Tibial artery (tissue), 4 donors: Measurements from ENCODE around the gene FER.

Experiments
- DNase-seq, 2 donors: peaks; one replicate each; pipeline ENCODE4 v3.0.0-alpha.2; 2019
- H3K27ac ChIP-seq, 2 donors: fragments of 200-600 bp; sonication (generic) in 1 of 2; 1 replicate in 1 of 2; 2 replicates in 1 of 2; pipeline ENCODE4 v1.5.1; 2018 to 2019; ENCODE audit warnings: mild to moderate bottlenecking in 1 of 2
- H3K27me3 ChIP-seq, 2 donors: fragments of 200-600 bp; sonication (generic) in 1 of 2; one replicate each; pipeline versions ENCODE4 v1.5.1 to v1.6.0; 2016 to 2019
- H3K36me3 ChIP-seq, 3 donors: fragments of 200-600 bp; sonication (generic) in 2 of 3; one replicate each; pipeline ENCODE4 v1.5.1; 2016 to 2019; ENCODE audit warnings: mild to moderate bottlenecking in 2 of 3
- H3K4me1 ChIP-seq, 4 donors: fragments of 200-600 bp; sonication (generic) in 2 of 4; 1 replicate in 3 of 4; 2 replicates in 1 of 4; pipeline ENCODE4 v1.5.1; 2016 to 2019
- H3K4me3 ChIP-seq, 2 donors: fragments of 200-600 bp; sonication (generic) in 1 of 2; 1 replicate in 1 of 2; 2 replicates in 1 of 2; pipeline ENCODE4 v1.5.1; 2018 to 2019; ENCODE audit warnings: mild to moderate bottlenecking in 2 of 2
- H3K9me3 ChIP-seq, 3 donors: fragments of 200-600 bp; sonication (generic) in 1 of 3; one replicate each; pipeline ENCODE4 v1.5.1; 2016 to 2019
- intact Hi-C: fragments of 100-400 bp; cut with DNase I; formaldehyde crosslinking; loops from one replicate; pipeline ENCODE4 v1.15.0; 2023; ENCODE audit warnings: low total_unique reads
- TF ChIP-seq, protein P1 (sequence below), 2 experiments: fragments of 200-600 bp in 1 of 2; fragments of 450-650 bp in 1 of 2; IDR thresholded peaks; one replicate each; pipeline ENCODE4 v1.5.1; 2017 to 2019; ENCODE audit warnings: antibody characterized with exemption in 2 of 2, mild to moderate bottlenecking in 1 of 2, moderate library complexity in 1 of 2

Gene FER

DNA sequence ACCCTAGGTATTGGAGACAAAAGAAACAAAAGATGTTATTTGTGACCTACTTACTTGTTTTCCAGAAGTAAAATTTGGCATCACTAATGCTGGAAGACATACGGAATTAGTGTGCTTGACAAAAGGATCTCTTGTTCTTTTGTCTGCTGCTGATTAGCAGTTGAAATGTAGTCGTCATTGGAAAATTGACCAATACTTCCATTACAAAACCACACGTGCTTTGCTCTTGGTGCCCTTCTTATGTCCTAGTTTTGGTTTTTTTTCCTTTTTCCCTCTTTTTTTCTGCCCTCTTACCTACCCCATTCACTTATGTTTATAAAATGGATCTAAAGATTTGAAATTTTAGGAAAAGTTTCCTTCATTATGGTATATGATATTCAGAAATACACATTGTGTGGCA is 197.4 kb downstream of the FER start:
- intact Hi-C loops: no loop called here
- TF ChIP-seq, protein P1, sequence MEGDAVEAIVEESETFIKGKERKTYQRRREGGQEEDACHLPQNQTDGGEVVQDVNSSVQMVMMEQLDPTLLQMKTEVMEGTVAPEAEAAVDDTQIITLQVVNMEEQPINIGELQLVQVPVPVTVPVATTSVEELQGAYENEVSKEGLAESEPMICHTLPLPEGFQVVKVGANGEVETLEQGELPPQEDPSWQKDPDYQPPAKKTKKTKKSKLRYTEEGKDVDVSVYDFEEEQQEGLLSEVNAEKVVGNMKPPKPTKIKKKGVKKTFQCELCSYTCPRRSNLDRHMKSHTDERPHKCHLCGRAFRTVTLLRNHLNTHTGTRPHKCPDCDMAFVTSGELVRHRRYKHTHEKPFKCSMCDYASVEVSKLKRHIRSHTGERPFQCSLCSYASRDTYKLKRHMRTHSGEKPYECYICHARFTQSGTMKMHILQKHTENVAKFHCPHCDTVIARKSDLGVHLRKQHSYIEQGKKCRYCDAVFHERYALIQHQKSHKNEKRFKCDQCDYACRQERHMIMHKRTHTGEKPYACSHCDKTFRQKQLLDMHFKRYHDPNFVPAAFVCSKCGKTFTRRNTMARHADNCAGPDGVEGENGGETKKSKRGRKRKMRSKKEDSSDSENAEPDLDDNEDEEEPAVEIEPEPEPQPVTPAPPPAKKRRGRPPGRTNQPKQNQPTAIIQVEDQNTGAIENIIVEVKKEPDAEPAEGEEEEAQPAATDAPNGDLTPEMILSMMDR (IDR thresholded peaks at IDR 0.05): no peak
- H3K9me3 ChIP-seq: no peaks in the 10 kb centered on the region
- H3K4me3 ChIP-seq: no peak overlapping the region
- no peaks in the 10 kb centered on the region for H3K36me3 ChIP-seq
- DNase-seq: no peak
- peaks cover 0 to 5% (median 1%) of the 10 kb centered on the region in 4 donors for H3K4me1 ChIP-seq
- no peaks in the 10 kb centered on the region for H3K27me3 ChIP-seq
- no peak overlapping the region for H3K27ac ChIP-seq

DNA sequence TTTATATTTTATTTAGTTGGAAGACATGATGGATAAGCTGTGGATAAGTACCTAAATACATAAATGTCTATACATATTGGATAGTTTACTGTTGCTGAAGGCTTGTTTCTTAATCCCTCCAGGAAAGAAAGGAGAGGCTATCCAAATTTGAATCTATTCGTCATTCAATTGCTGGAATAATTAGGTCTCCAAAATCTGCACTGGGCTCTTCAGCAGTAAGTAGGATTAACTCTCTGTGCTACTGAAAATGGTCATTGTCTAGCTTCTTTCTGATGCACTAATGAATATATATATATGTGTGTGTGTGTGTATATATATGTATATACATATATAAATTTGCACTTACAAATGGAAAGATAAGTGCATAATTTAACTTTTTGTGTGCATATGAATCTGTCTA is 198.3 kb downstream of the FER start:
- H3K27me3 ChIP-seq: no peaks in the 10 kb centered on the region
- no peak for DNase-seq
- intact Hi-C loops: no loop called here
- H3K4me1 ChIP-seq: peaks cover 0 to 5% (median 1%) of the 10 kb centered on the region in 4 donors
- no peaks in the 10 kb centered on the region for H3K36me3 ChIP-seq
- no peaks in the 10 kb centered on the region for H3K9me3 ChIP-seq
- TF ChIP-seq, protein P1 (IDR thresholded peaks at IDR 0.05): no peak
- no peak overlapping the region for H3K27ac ChIP-seq
- H3K4me3 ChIP-seq: no peak overlapping the region

DNA sequence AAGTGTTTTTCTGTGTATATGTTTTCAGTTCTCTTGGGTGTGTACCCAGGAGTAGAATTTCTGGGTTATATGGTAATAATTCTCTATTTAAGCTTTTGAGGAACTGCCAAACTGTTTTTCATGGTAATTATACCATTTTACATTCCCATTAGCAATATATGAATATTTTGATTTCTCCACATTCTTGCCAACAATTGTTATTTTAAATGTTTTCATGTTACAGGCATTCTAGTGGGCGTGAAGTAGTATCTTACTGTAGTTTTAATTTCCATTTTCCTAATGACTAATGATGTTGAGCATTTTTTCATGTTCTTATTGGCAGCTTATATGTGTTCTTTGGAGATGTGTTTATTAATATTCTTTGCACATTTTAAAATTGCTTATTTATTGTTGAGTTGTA is 199.5 kb downstream of the FER start:
- no peak overlapping the region for H3K27ac ChIP-seq
- H3K4me3 ChIP-seq: no peak overlapping the region
- intact Hi-C loops: no loop called here
- no peaks in the 10 kb centered on the region for H3K9me3 ChIP-seq
- no peaks in the 10 kb centered on the region for H3K36me3 ChIP-seq
- no peaks in the 10 kb centered on the region for H3K27me3 ChIP-seq
- H3K4me1 ChIP-seq: peaks cover 0 to 5% (median 1%) of the 10 kb centered on the region in 4 donors
- no peak for DNase-seq
- TF ChIP-seq, protein P1 (IDR thresholded peaks at IDR 0.05): no peak

DNA sequence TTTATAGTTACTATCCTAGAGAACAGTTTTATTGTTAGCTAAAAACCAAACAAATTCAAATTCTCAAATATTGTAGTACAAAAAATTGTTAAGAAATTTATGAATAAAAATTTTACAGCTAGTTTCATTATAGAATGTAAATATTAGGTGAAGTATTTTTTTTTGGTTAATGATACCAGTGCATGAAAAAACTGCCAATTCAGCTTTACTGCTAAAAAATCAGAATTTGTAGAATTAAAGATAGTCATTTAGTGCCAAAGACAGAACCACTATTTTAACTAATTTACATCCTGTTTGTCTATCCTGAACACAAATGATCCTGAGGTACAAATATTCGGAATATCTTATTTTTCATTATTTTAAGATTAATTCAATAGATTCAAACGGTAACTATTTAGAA is 202.6 kb downstream of the FER start:
- no peak for DNase-seq
- no peaks in the 10 kb centered on the region for H3K4me1 ChIP-seq
- intact Hi-C loops: no loop called here
- no peaks in the 10 kb centered on the region for H3K36me3 ChIP-seq
- no peaks in the 10 kb centered on the region for H3K27me3 ChIP-seq
- no peaks in the 10 kb centered on the region for H3K9me3 ChIP-seq
- TF ChIP-seq, protein P1 (IDR thresholded peaks at IDR 0.05): no peak
- H3K27ac ChIP-seq: no peak overlapping the region
- H3K4me3 ChIP-seq: no peak overlapping the region

DNA sequence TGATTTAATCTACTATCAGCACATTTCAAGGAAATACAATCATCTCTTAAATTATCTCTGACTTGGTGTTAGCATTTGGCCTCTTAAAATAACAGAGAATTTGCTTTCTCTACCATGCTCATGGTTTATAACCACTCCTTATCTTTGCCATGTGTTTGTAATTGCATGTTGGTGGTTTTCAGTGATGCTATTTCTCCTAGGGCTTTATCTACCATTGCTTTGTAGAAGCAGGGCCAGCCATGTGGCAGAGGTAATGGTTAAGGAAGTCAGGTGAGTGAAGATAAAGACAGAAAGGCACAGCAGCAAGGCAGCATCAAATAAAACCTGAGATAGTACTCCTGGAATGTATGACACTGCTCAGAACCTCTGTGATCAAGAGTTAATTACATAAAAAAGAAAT is 206.2 kb downstream of the FER start:
- no peaks in the 10 kb centered on the region for H3K9me3 ChIP-seq
- no peak for DNase-seq
- TF ChIP-seq, protein P1 (IDR thresholded peaks at IDR 0.05): no peak
- no peaks in the 10 kb centered on the region for H3K4me1 ChIP-seq
- H3K4me3 ChIP-seq: no peak overlapping the region
- H3K27ac ChIP-seq: no peak overlapping the region
- intact Hi-C loops: no loop called here
- H3K36me3 ChIP-seq: no peaks in the 10 kb centered on the region
- H3K27me3 ChIP-seq: no peaks in the 10 kb centered on the region

DNA sequence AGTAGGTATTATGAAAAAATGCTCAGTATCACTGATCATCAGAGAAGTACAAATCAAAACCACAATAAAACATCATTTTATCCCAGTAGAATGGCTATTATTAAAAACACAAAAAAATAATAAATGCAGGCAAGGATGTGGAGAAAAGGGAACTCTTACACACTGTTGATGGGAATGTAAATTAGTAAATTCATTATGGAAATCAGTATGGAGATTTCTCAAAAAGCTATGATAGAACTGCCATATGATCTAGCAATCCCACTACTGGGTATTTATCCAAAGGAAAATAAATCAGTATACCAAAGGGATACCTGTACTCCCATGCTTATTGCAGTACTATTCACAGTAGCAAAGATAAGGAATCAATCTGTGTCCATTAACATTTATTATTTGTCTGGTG is 209.6 kb downstream of the FER start:
- Histone ChIP-seq H3K27ac (no peak overlapping the region), H3K4me3 (no peak overlapping the region), H3K4me1 (no peaks in the 10 kb centered on the region), H3K36me3 (no peaks in the 10 kb centered on the region), H3K27me3 (no peaks in the 10 kb centered on the region), H3K9me3 (no peaks in the 10 kb centered on the region)
- TF ChIP-seq, protein P1 (IDR thresholded peaks at IDR 0.05): no peak
- intact Hi-C loops: no loop called here
- DNase-seq: no peak
